ENCODE data around the gene ULK4.
"Not testable (repeated sequence)": the region's sequence is repeated elsewhere in the genome, so short reads cannot be mapped to it uniquely, and the experiment has no call there.

Gene ULK4

GRCh38 chr3:41701191-41701698 lies 260.7 kb downstream of the ULK4 start:
- H3K4me3 ChIP-seq (ENCODE audit: low read depth in 1 of 5, low read length in 5 of 5), result no peak overlapping the region
- no peaks in the 10 kb centered on the region for H3K27me3 ChIP-seq (ENCODE audit: control insufficient read depth in 5 of 5, insufficient read depth in 4 of 5, low read length in 5 of 5)
- no peaks in the 10 kb centered on the region for H3K9me3 ChIP-seq (ENCODE audit: control insufficient read depth in 5 of 5, low read length in 5 of 5)
- no peak overlapping the region for H3K27ac ChIP-seq (ENCODE audit: low read depth, low read length)
- no peak overlapping the region for H3K9ac ChIP-seq (ENCODE audit: low read length in 5 of 5)
- H3K4me1 ChIP-seq (ENCODE audit: control insufficient read depth in 5 of 5, insufficient read depth in 5 of 5, low read length in 5 of 5), result no peaks in the 10 kb centered on the region
- H3K36me3 ChIP-seq (ENCODE audit: control insufficient read depth in 5 of 5, insufficient read depth in 5 of 5, low read length in 5 of 5), result no peaks in the 10 kb centered on the region

- H3K4me1 ChIP-seq (ENCODE audit: control insufficient read depth in 5 of 5, insufficient read depth in 5 of 5, low read length in 5 of 5), result no peaks in the 10 kb centered on the region
- H3K27ac ChIP-seq (ENCODE audit: low read depth, low read length), result no peak overlapping the region
- H3K9ac ChIP-seq (ENCODE audit: low read length in 5 of 5), result no peak overlapping the region
- H3K9me3 ChIP-seq (ENCODE audit: control insufficient read depth in 5 of 5, low read length in 5 of 5), result no peaks in the 10 kb centered on the region
- no peaks in the 10 kb centered on the region for H3K27me3 ChIP-seq (ENCODE audit: control insufficient read depth in 5 of 5, insufficient read depth in 4 of 5, low read length in 5 of 5)
- H3K4me3 ChIP-seq (ENCODE audit: low read depth in 1 of 5, low read length in 5 of 5), result no peak overlapping the region
- H3K36me3 ChIP-seq (ENCODE audit: control insufficient read depth in 5 of 5, insufficient read depth in 5 of 5, low read length in 5 of 5), result no peaks in the 10 kb centered on the region
Observed at GRCh38 chr3:41700155-41700554, 261.7 kb downstream of the ULK4 start.

GRCh38 chr3:41698898-41699297 lies 263.0 kb downstream of the ULK4 start:
- Histone ChIP-seq H3K27me3 (ENCODE audit: control insufficient read depth in 5 of 5, insufficient read depth in 4 of 5, low read length in 5 of 5) (no peaks in the 10 kb centered on the region), H3K4me1 (ENCODE audit: control insufficient read depth in 5 of 5, insufficient read depth in 5 of 5, low read length in 5 of 5) (no peaks in the 10 kb centered on the region), H3K4me3 (ENCODE audit: low read depth in 1 of 5, low read length in 5 of 5) (no peak overlapping the region), H3K9me3 (ENCODE audit: control insufficient read depth in 5 of 5, low read length in 5 of 5) (no peaks in the 10 kb centered on the region), H3K27ac (ENCODE audit: low read depth, low read length) (no peak overlapping the region), H3K9ac (ENCODE audit: low read length in 5 of 5) (no peak overlapping the region), H3K36me3 (ENCODE audit: control insufficient read depth in 5 of 5, insufficient read depth in 5 of 5, low read length in 5 of 5) (no peaks in the 10 kb centered on the region)

- no peak overlapping the region for H3K27ac ChIP-seq (ENCODE audit: low read depth, low read length)
- H3K9ac ChIP-seq (ENCODE audit: low read length in 5 of 5), result no peak overlapping the region
- H3K4me1 ChIP-seq (ENCODE audit: control insufficient read depth in 5 of 5, insufficient read depth in 5 of 5, low read length in 5 of 5), result no peaks in the 10 kb centered on the region
- H3K27me3 ChIP-seq (ENCODE audit: control insufficient read depth in 5 of 5, insufficient read depth in 4 of 5, low read length in 5 of 5), result no peaks in the 10 kb centered on the region
- H3K9me3 ChIP-seq (ENCODE audit: control insufficient read depth in 5 of 5, low read length in 5 of 5), result no peaks in the 10 kb centered on the region
- H3K4me3 ChIP-seq (ENCODE audit: low read depth in 1 of 5, low read length in 5 of 5), result no peak overlapping the region
- no peaks in the 10 kb centered on the region for H3K36me3 ChIP-seq (ENCODE audit: control insufficient read depth in 5 of 5, insufficient read depth in 5 of 5, low read length in 5 of 5)
Observed at GRCh38 chr3:41697702-41698101, 264.2 kb downstream of the ULK4 start.

GRCh38 chr3:41695806-41696205 lies 266.1 kb downstream of the ULK4 start:
- not testable (repeated sequence) for H3K36me3 ChIP-seq (ENCODE audit: control insufficient read depth in 5 of 5, insufficient read depth in 5 of 5, low read length in 5 of 5); H3K4me3 ChIP-seq (ENCODE audit: low read depth in 1 of 5, low read length in 5 of 5); H3K9me3 ChIP-seq (ENCODE audit: control insufficient read depth in 5 of 5, low read length in 5 of 5); H3K4me1 ChIP-seq (ENCODE audit: control insufficient read depth in 5 of 5, insufficient read depth in 5 of 5, low read length in 5 of 5); H3K9ac ChIP-seq (ENCODE audit: low read length in 5 of 5); H3K27me3 ChIP-seq (ENCODE audit: control insufficient read depth in 5 of 5, insufficient read depth in 4 of 5, low read length in 5 of 5); H3K27ac ChIP-seq (ENCODE audit: low read depth, low read length)

- H3K9ac ChIP-seq (ENCODE audit: low read length in 5 of 5), result no peak overlapping the region
- no peaks in the 10 kb centered on the region for H3K9me3 ChIP-seq (ENCODE audit: control insufficient read depth in 5 of 5, low read length in 5 of 5)
- H3K36me3 ChIP-seq (ENCODE audit: control insufficient read depth in 5 of 5, insufficient read depth in 5 of 5, low read length in 5 of 5), result no peaks in the 10 kb centered on the region
- H3K4me1 ChIP-seq (ENCODE audit: control insufficient read depth in 5 of 5, insufficient read depth in 5 of 5, low read length in 5 of 5), result peaks cover 0 to 3% (median 0%) of the 10 kb centered on the region in 5 donors
- no peak overlapping the region for H3K27ac ChIP-seq (ENCODE audit: low read depth, low read length)
- no peak overlapping the region for H3K4me3 ChIP-seq (ENCODE audit: low read depth in 1 of 5, low read length in 5 of 5)
- no peaks in the 10 kb centered on the region for H3K27me3 ChIP-seq (ENCODE audit: control insufficient read depth in 5 of 5, insufficient read depth in 4 of 5, low read length in 5 of 5)
Observed at GRCh38 chr3:41693799-41694198, 268.1 kb downstream of the ULK4 start.

- Histone ChIP-seq H3K4me3 (ENCODE audit: low read depth in 1 of 5, low read length in 5 of 5) (no peak overlapping the region), H3K27ac (ENCODE audit: low read depth, low read length) (no peak overlapping the region), H3K9me3 (ENCODE audit: control insufficient read depth in 5 of 5, low read length in 5 of 5) (no peaks in the 10 kb centered on the region), H3K36me3 (ENCODE audit: control insufficient read depth in 5 of 5, insufficient read depth in 5 of 5, low read length in 5 of 5) (no peaks in the 10 kb centered on the region), H3K27me3 (ENCODE audit: control insufficient read depth in 5 of 5, insufficient read depth in 4 of 5, low read length in 5 of 5) (no peaks in the 10 kb centered on the region), H3K4me1 (ENCODE audit: control insufficient read depth in 5 of 5, insufficient read depth in 5 of 5, low read length in 5 of 5) (peaks cover 0 to 11% (median 0%) of the 10 kb centered on the region in 5 donors), H3K9ac (ENCODE audit: low read length in 5 of 5) (no peak overlapping the region)
Observed at GRCh38 chr3:41690766-41691563, 270.9 kb downstream of the ULK4 start.

GRCh38 chr3:41688595-41689380 lies 273.1 kb downstream of the ULK4 start:
- Histone ChIP-seq H3K4me3 (ENCODE audit: low read depth in 1 of 5, low read length in 5 of 5) (no peak overlapping the region), H3K27ac (ENCODE audit: low read depth, low read length) (no peak overlapping the region), H3K9ac (ENCODE audit: low read length in 5 of 5) (no peak overlapping the region), H3K36me3 (ENCODE audit: control insufficient read depth in 5 of 5, insufficient read depth in 5 of 5, low read length in 5 of 5) (no peaks in the 10 kb centered on the region), H3K27me3 (ENCODE audit: control insufficient read depth in 5 of 5, insufficient read depth in 4 of 5, low read length in 5 of 5) (no peaks in the 10 kb centered on the region), H3K9me3 (ENCODE audit: control insufficient read depth in 5 of 5, low read length in 5 of 5) (no peaks in the 10 kb centered on the region), H3K4me1 (ENCODE audit: control insufficient read depth in 5 of 5, insufficient read depth in 5 of 5, low read length in 5 of 5) (peaks cover 0 to 11% (median 0%) of the 10 kb centered on the region in 5 donors)

GRCh38 chr3:41684797-41685735 lies 276.8 kb downstream of the ULK4 start:
- H3K4me3 ChIP-seq (ENCODE audit: low read depth in 1 of 5, low read length in 5 of 5), result no peak overlapping the region
- H3K36me3 ChIP-seq (ENCODE audit: control insufficient read depth in 5 of 5, insufficient read depth in 5 of 5, low read length in 5 of 5), result no peaks in the 10 kb centered on the region
- no peaks in the 10 kb centered on the region for H3K27me3 ChIP-seq (ENCODE audit: control insufficient read depth in 5 of 5, insufficient read depth in 4 of 5, low read length in 5 of 5)
- no peaks in the 10 kb centered on the region for H3K9me3 ChIP-seq (ENCODE audit: control insufficient read depth in 5 of 5, low read length in 5 of 5)
- H3K4me1 ChIP-seq (ENCODE audit: control insufficient read depth in 5 of 5, insufficient read depth in 5 of 5, low read length in 5 of 5), result peaks cover 0 to 26% (median 10%) of the 10 kb centered on the region in 5 donors
- H3K9ac ChIP-seq (ENCODE audit: low read length in 5 of 5), result no peak overlapping the region
- no peak overlapping the region for H3K27ac ChIP-seq (ENCODE audit: low read depth, low read length)
